HG03103 (cell line): Measurements from ENCODE around the gene TMEM117.
"Not testable (repeated sequence)": the region's sequence is repeated elsewhere in the genome, so short reads cannot be mapped to it uniquely, and the experiment has no call there.

Experiments used
- ATAC-seq: cut with Tn5 transposase; IDR thresholded peaks from one replicate; pipeline ENCODE4 v1.9.1; 2021; ENCODE audit warnings: low read depth; ENCODE audit not compliant: unreplicated experiment

Gene TMEM117

GRCh38 chr12:44357494-44357893, 521.6 kb downstream of the TMEM117 start:
- ATAC-seq = no peak

DNA sequence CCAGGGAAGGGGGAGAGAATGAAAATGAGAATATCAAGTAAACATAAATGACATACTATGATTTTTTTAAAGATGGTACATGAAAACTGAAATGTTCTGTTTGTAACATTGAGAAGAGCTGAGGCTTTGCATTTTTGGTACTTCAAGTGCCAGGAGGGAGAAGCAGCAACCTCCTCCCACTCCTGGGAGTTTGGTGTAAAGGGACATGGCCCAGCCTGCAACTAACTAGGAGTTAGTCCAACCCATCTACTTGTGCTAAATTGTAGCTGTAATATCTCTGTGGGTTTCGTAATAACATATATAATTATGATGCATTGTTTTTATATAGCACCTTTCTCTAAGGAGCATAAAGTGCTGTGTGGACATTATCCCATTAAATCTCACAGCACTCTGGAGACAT, 522.8 kb downstream of the TMEM117 start:
- no peak for ATAC-seq

GRCh38 chr12:44362947-44363346, 527.1 kb downstream of the TMEM117 start:
- no peak for ATAC-seq

DNA sequence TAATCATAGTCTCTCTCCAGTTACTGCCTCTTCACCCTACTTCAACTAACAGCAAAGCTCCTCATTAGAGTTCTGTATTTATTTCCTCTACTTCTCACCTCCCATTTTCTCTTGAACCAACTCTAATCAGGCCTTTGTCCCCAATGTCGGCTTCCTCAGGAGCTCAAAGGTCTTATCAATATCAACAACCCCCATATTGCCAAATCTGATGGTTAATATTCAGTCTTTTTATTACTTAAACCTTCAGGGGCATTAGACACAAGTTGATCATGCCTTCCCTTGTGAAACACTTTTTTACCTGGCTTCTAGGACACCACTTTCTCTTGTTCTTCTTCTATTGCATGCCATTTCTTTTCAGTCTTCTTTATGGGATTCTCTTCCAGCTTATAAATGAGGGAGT, 531.3 kb downstream of the TMEM117 start:
- no peak for ATAC-seq

DNA sequence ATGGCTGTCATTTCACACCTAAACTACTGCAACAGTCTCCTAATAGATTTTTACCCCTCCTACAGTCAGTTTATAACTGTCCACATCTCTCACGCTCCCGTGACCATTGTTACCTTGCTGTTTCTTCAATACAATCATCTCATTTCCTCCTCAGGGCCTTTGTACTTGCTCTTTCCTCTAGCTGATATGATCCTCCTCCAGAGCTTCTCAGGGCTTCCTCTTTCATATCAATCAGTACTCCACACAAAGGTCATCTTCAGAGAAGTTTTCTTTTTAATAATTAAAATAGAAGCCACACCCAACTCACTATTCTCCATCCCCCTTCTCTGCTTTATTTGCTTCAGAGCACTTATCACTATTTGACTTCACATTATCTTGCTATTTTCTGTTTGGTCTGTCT, 532.0 kb downstream of the TMEM117 start:
- ATAC-seq = no peak

GRCh38 chr12:44369998-44370397, 534.1 kb downstream of the TMEM117 start:
- ATAC-seq = no peak

GRCh38 chr12:44370982-44371381, 535.1 kb downstream of the TMEM117 start:
- no peak for ATAC-seq

DNA sequence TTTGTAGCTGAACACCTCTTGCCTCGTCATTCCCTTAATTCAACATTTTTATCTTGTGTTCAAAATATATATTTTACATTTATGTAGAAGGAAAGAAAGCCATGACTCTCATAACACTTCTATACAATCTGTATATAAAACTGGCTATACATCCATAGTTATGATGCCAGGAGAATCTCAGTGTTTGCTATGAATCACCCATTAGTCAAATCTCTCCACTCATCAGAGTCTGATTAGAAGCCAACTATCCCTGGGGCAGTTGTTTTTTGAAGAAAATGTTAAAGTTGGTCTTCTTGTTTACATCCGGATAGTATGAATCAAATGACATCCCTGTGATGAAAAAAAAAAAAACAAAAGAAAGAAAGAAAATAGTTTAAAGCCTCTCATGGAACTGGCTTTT, 536.4 kb downstream of the TMEM117 start:
- ATAC-seq = no peak

DNA sequence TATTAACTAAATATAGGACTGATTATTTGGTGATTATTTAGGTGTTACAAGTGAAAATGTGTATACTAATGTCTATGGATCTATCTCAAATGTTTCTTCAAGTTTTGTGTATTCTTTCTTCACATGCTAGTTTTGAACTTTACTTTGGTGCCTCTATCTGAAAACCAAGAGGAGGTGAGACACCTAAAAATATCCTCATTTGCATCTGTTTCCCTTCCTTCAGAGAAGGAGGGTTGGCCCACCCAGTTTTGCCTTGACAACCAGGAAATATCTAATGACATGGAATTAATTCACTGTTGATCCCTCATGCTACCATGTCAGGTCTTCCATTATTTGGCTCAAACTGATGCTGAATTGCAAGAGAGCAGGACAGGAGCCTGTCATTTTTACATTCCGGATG, 539.8 kb downstream of the TMEM117 start:
- ATAC-seq = no peak

GRCh38 chr12:44377443-44378187, 541.7 kb downstream of the TMEM117 start:
- no peak for ATAC-seq

GRCh38 chr12:44379113-44379512, 543.2 kb downstream of the TMEM117 start:
- ATAC-seq = not testable (repeated sequence)

GRCh38 chr12:44379831-44380230, 544.0 kb downstream of the TMEM117 start:
- no peak for ATAC-seq

GRCh38 chr12:44380861-44381260, 545.0 kb downstream of the TMEM117 start:
- no peak for ATAC-seq

GRCh38 chr12:44381341-44381740, 545.5 kb downstream of the TMEM117 start:
- ATAC-seq = no peak

DNA sequence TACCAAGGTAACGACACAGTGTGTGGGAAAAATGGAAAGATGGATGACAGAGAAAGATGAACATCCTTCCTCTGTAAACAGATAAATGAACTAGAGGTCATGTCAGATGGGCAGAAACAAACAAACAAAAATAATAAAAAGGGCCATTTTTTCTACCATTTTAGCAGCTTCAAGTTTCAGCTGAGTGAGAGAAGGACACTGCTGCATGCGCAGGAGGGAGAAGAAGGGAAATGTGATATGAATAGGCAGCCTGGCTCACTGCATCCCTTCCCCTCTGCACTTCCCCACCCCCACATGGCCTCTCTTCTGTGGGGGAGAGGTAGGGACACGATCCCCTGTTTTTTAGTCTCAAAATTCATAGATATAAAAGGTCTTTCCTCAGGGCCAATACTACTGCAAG, 548.3 kb downstream of the TMEM117 start:
- ATAC-seq = no peak

- ATAC-seq = no peak
These were observed 550.1 kb downstream of the TMEM117 start for GRCh38 chr12:44385964-44386363.

- no peak for ATAC-seq
These were observed 551.7 kb downstream of the TMEM117 start for GRCh38 chr12:44387581-44387980.

GRCh38 chr12:44389038-44389437, 553.2 kb downstream of the TMEM117 start:
- no peak for ATAC-seq

GRCh38 chr12:44389896-44390295, 554.0 kb downstream of the TMEM117 start:
- ATAC-seq = no peak

- no peak for ATAC-seq
These were observed 561.8 kb downstream of the TMEM117 start for GRCh38 chr12:44397631-44398030.

DNA sequence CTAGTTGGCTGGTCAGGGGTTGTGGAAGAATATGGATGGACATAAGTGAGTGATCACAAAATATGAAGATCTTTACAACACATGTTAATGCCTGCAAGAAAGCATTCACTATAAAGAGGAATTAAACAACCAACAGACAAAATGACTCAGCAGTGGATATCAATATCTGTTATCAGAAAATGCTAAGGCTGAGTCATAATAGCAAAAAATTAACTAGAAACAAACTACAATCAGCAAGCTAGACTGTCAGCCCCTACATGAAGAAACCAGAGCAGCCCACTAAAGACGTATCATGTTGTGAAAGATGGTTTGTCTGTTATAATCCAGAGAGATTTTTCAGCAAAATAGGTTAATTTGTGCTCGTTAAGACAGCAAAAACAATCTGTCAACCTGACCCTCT, 567.3 kb downstream of the TMEM117 start:
- ATAC-seq = no peak

GRCh38 chr12:44405297-44405696, 569.4 kb downstream of the TMEM117 start:
- ATAC-seq = no peak

DNA sequence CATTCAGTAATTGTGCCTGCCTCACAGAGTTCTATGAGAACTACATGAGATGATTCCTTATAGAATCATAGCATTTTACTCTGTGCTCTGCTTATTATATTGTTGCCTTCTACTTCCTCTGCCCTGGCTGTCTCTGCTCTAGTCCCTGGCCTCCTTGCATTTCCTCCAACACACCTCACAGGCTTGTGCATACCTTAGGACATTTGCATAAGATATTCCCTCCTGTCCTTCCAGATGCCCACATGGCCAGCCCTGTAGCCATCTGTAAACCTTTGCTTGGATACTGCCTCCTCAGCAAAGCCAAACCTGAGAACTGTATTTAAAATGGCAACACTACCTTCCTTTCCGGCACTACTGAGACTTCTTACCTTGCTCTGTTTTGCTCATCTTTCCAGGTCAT, 586.7 kb downstream of the TMEM117 start:
- ATAC-seq = no peak
